ENCODE data around the gene KRT34. TPM values are rescaled to one million over a fixed set of nuclear protein-coding genes. Genes with fewer than 3 reads are reported as not detected.

The KRT34 gene
- polyA plus RNA-seq, 3 donors = not detected

- Mint-ChIP-seq H3K9me3 (peaks cover 10 to 23% (median 19%) of the 10 kb centered on the region in 7 donors), H3K27me3 (ENCODE audit: low read depth in 3 of 3) (peaks cover 2 to 10% (median 4%) of the 10 kb centered on the region in 3 donors), H3K27ac (no peak overlapping the region), H3K4me3 (no peak overlapping the region), H3K36me3 (peaks cover 0 to 2% of the 10 kb centered on the region in 2 donors), H3K4me1 (peaks cover under 1% of the 10 kb centered on the region)
- 100% methylated on average over 2 of the region's 3 CpGs for WGBS (ENCODE audit: insufficient coverage)
- Histone ChIP-seq H3K4me3 (replicated peaks in 1 of 3; ENCODE audit: low read depth in 2 of 3, low read length in 3 of 3) (no peak overlapping the region), H3K79me2 (ENCODE audit: insufficient read depth, low read length) (no peaks in the 10 kb centered on the region), H3K27ac (ENCODE audit: low read depth in 1 of 2, low read length in 2 of 2) (no peak overlapping the region), H3K4me1 (ENCODE audit: control insufficient read depth in 1 of 2, insufficient read depth in 2 of 2, low read length in 2 of 2) (peaks cover 0 to 1% of the 10 kb centered on the region in 2 donors), H4K20me1 (ENCODE audit: insufficient read depth, low read length) (no peaks in the 10 kb centered on the region), H3K27me3 (ENCODE audit: control insufficient read depth in 2 of 2, insufficient read depth in 2 of 2, low read length in 2 of 2) (no peaks in the 10 kb centered on the region), H3K4me2 (replicated peaks; ENCODE audit: extremely low read depth, low read length, poor library complexity, severe bottlenecking) (no peak overlapping the region), H3K9ac (ENCODE audit: insufficient read depth, low read length, poor library complexity, severe bottlenecking) (no peak overlapping the region), H2AFZ (ENCODE audit: insufficient read depth, low read depth, low read length, poor library complexity, severe bottlenecking) (no peak overlapping the region), H3K36me3 (replicated peaks in 1 of 2; ENCODE audit: control insufficient read depth in 1 of 2, insufficient read depth in 2 of 2, low read length in 2 of 2) (no peaks in the 10 kb centered on the region), H3K9me3 (replicated peaks in 1 of 2; ENCODE audit: control insufficient read depth in 1 of 2, insufficient read depth in 1 of 2, low read length in 2 of 2) (peaks cover 15 to 16% of the 10 kb centered on the region in 2 donors)
- no peak for DNase-seq
- TF ChIP-seq CTCF (IDR thresholded peaks at IDR 0.05) = no peak
- intact Hi-C loops (cut with micrococcal nuclease) = no loop called here
Observed at GRCh38 chr17:41345992-41346391, 36.1 kb downstream of the KRT34 start.

GRCh38 chr17:41343029-41343428, 39.1 kb downstream of the KRT34 start:
- no peak overlapping the region for H3K9ac ChIP-seq (ENCODE audit: insufficient read depth, low read length, poor library complexity, severe bottlenecking)
- Mint-ChIP-seq H3K36me3 (peaks cover 0 to 2% of the 10 kb centered on the region in 2 donors), H3K9me3 (peaks cover 10 to 23% (median 19%) of the 10 kb centered on the region in 7 donors), H3K4me1 (peaks cover 25% of the 10 kb centered on the region), H3K27ac (peak overlapping the region in 1 of 7 donors; percentile 5), H3K27me3 (ENCODE audit: low read depth in 3 of 3) (peaks cover 2 to 5% (median 4%) of the 10 kb centered on the region in 3 donors), H3K4me3 (no peak overlapping the region)
- H3K79me2 ChIP-seq (ENCODE audit: insufficient read depth, low read length) = no peaks in the 10 kb centered on the region
- intact Hi-C loops (cut with micrococcal nuclease) = no loop called here
- no peaks in the 10 kb centered on the region for H3K27me3 ChIP-seq (ENCODE audit: control insufficient read depth in 2 of 2, insufficient read depth in 2 of 2, low read length in 2 of 2)
- no peak overlapping the region for H3K4me2 ChIP-seq (replicated peaks; ENCODE audit: extremely low read depth, low read length, poor library complexity, severe bottlenecking)
- peaks cover 15 to 16% of the 10 kb centered on the region in 2 donors for H3K9me3 ChIP-seq (replicated peaks in 1 of 2; ENCODE audit: control insufficient read depth in 1 of 2, insufficient read depth in 1 of 2, low read length in 2 of 2)
- H4K20me1 ChIP-seq (ENCODE audit: insufficient read depth, low read length) = no peaks in the 10 kb centered on the region
- no peaks in the 10 kb centered on the region for H3K36me3 ChIP-seq (replicated peaks in 1 of 2; ENCODE audit: control insufficient read depth in 1 of 2, insufficient read depth in 2 of 2, low read length in 2 of 2)
- H3K4me3 ChIP-seq (replicated peaks in 1 of 3; ENCODE audit: low read depth in 2 of 3, low read length in 3 of 3) = no peak overlapping the region
- TF ChIP-seq CTCF (IDR thresholded peaks at IDR 0.05) = no peak
- no peak overlapping the region for H2AFZ ChIP-seq (ENCODE audit: insufficient read depth, low read depth, low read length, poor library complexity, severe bottlenecking)
- no peak overlapping the region for H3K27ac ChIP-seq (ENCODE audit: low read depth in 1 of 2, low read length in 2 of 2)
- 84% methylated on average over 3 of the region's 3 CpGs for WGBS (ENCODE audit: insufficient coverage)
- no peak for DNase-seq
- peaks cover 22 to 29% of the 10 kb centered on the region in 2 donors for H3K4me1 ChIP-seq (ENCODE audit: control insufficient read depth in 1 of 2, insufficient read depth in 2 of 2, low read length in 2 of 2)

Measured in CD14-positive monocyte (primary cell).